Tibial artery (tissue), 4 donors: Measurements from ENCODE around the gene KRTAP10-9.
A peak's percentile ranks its signal among the peaks of the same experiment; 100 is the strongest.

Experiments used
- DNase-seq, 2 donors: peaks; one replicate each; pipeline ENCODE4 v3.0.0-alpha.2; 2019
- H3K27ac ChIP-seq, 2 donors: fragments of 200-600 bp; sonication (generic) in 1 of 2; 1 replicate in 1 of 2; 2 replicates in 1 of 2; pipeline ENCODE4 v1.5.1; 2018 to 2019; ENCODE audit warnings: mild to moderate bottlenecking in 1 of 2
- H3K27me3 ChIP-seq, 2 donors: fragments of 200-600 bp; sonication (generic) in 1 of 2; one replicate each; pipeline versions ENCODE4 v1.5.1 to v1.6.0; 2016 to 2019
- H3K36me3 ChIP-seq, 3 donors: fragments of 200-600 bp; sonication (generic) in 2 of 3; one replicate each; pipeline ENCODE4 v1.5.1; 2016 to 2019; ENCODE audit warnings: mild to moderate bottlenecking in 2 of 3
- H3K4me1 ChIP-seq, 4 donors: fragments of 200-600 bp; sonication (generic) in 2 of 4; 1 replicate in 3 of 4; 2 replicates in 1 of 4; pipeline ENCODE4 v1.5.1; 2016 to 2019
- H3K4me3 ChIP-seq, 2 donors: fragments of 200-600 bp; sonication (generic) in 1 of 2; 1 replicate in 1 of 2; 2 replicates in 1 of 2; pipeline ENCODE4 v1.5.1; 2018 to 2019; ENCODE audit warnings: mild to moderate bottlenecking in 2 of 2
- H3K9me3 ChIP-seq, 3 donors: fragments of 200-600 bp; sonication (generic) in 1 of 3; one replicate each; pipeline ENCODE4 v1.5.1; 2016 to 2019
- CTCF ChIP-seq, 2 experiments: fragments of 200-600 bp in 1 of 2; fragments of 450-650 bp in 1 of 2; IDR thresholded peaks; one replicate each; pipeline ENCODE4 v1.5.1; 2017 to 2019; ENCODE audit warnings: antibody characterized with exemption in 2 of 2, mild to moderate bottlenecking in 1 of 2, moderate library complexity in 1 of 2
- intact Hi-C: fragments of 100-400 bp; cut with DNase I; formaldehyde crosslinking; loops from one replicate; pipeline ENCODE4 v1.15.0; 2023; ENCODE audit warnings: low total_unique reads

Gene KRTAP10-9

DNA sequence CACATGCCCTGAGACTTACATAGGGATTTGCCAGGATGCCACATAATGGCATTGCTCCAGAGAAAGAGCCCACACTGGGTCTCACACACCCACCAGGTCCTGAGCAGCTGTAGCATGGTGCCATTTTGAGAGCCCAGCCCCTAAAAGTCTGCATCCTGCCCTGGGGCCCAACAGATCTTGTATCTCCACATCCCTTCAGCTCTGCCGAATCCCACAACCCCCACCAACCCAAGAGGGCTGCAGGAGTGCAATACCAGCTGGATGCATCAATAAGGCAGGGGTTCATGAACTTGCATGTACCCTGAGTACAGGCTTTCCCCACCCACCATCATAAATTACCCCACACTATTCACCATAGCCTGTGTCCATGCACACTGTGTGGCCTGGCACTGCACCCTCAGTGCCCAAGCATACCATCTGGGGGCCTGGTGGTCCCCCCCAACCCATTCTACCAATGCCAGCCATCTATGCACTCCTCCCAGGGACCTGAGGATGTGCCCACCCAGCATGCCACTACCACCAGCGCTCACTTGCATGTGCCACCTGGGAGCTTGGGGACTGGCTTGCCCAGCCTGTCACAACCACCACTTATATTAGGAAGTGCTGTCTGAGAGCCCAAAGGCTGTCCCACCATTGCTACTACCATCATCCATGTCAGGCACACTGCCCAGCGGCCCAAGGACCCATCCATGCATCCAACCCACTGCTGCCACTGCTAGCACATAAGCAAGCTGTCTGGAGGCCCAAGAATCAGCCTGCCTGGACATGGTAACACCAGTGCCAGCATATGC, 43.9 kb downstream of the KRTAP10-9 start:
- peaks cover 4 to 32% (median 18%) of the 10 kb centered on the region in 3 donors for H3K9me3 ChIP-seq
- no peaks in the 10 kb centered on the region for H3K4me1 ChIP-seq
- intact Hi-C loops: no loop called here
- no peaks in the 10 kb centered on the region for H3K27me3 ChIP-seq
- TF ChIP-seq CTCF (IDR thresholded peaks at IDR 0.05): no peak
- no peaks in the 10 kb centered on the region for H3K36me3 ChIP-seq
- peak in 1 of 2 donors; percentile 40 for DNase-seq
- H3K27ac ChIP-seq: no peak overlapping the region
- no peak overlapping the region for H3K4me3 ChIP-seq

- Histone ChIP-seq H3K27ac (no peak overlapping the region), H3K4me3 (no peak overlapping the region), H3K4me1 (no peaks in the 10 kb centered on the region), H3K27me3 (no peaks in the 10 kb centered on the region), H3K36me3 (no peaks in the 10 kb centered on the region), H3K9me3 (peaks cover 4 to 32% (median 18%) of the 10 kb centered on the region in 3 donors)
- DNase-seq: no peak
- no peak for TF ChIP-seq CTCF (IDR thresholded peaks at IDR 0.05)
- intact Hi-C loops: no loop called here
These were observed 45.0 kb downstream of the KRTAP10-9 start for GRCh38 chr21:44671911-44672310.

DNA sequence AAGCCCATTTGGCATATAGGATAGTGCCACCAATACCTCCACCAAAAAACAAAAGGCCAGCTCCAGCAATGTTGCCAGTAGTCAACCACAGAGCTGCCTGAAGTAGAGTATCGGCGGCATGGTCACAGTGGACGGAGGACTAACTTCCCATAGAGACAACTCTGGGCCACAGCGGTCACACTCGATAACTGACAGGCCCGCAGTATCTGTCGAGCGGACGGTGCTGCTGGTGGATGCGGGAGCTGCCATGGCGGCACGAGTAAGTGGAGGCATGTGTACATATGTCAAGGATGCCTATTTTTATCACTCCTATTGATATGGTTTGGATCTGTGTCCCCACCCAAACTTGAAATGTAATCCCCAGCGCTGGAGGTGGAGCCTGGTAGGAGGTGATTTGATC, 51.0 kb downstream of the KRTAP10-9 start:
- peaks cover 0 to 5% of the 10 kb centered on the region in 2 donors for H3K27me3 ChIP-seq
- H3K9me3 ChIP-seq: peaks cover 0 to 10% (median 0%) of the 10 kb centered on the region in 3 donors
- intact Hi-C loops: no loop called here
- no peak overlapping the region for H3K4me3 ChIP-seq
- peak in 1 of 2 donors; percentile 44 for DNase-seq
- no peaks in the 10 kb centered on the region for H3K36me3 ChIP-seq
- H3K27ac ChIP-seq: no peak overlapping the region
- no peak for TF ChIP-seq CTCF (IDR thresholded peaks at IDR 0.05)
- no peaks in the 10 kb centered on the region for H3K4me1 ChIP-seq
